COLO668 (cell line): ENCODE measurements around the gene MAD1L1.

Experiments
- DNase-seq: peaks from one replicate; lab custom pipeline; 2025; ENCODE audit not compliant: unreplicated experiment; lab: John Stamatoyannopoulos, UW

The MAD1L1 gene

DNA sequence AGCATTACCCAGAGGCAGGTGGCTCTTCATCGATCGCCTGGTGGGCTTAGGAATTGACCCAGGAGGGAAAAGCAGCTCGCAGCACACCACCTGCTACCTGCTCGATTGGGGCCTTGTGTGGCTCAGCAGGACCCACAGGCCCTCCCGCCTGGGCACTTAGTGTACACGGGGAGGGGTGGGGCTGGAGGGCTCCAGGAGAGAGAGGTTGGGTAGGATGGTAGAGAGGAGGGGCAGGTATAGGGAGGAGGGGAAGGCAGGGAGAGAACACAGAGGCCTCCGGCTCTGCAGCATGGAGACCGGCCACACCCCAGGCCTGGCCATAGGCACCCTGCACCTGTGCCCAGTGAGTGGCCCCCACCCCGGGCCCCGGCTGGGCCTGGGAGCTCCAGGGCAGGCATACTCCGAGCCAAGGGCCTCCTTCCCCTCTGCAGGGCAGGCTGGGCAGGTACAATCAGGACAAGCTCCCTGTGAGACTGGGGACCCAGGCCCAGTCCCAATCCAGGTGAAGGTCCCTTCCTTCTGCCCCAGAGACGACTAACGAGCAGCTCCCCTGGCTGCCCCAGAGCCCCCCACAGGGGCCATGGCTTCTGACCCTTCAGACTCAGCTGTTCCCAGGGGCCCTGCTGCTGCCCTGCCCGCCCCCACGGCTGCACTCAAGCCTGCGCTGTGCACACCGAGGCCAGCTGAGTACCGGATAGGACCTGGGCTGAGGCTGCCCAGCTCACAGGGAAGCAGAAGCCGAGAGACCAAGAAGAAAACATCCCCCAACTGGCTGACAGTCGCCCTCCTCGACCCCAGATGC lies 358.0 kb downstream of the MAD1L1 start:
- peak; percentile 99 for DNase-seq

DNA sequence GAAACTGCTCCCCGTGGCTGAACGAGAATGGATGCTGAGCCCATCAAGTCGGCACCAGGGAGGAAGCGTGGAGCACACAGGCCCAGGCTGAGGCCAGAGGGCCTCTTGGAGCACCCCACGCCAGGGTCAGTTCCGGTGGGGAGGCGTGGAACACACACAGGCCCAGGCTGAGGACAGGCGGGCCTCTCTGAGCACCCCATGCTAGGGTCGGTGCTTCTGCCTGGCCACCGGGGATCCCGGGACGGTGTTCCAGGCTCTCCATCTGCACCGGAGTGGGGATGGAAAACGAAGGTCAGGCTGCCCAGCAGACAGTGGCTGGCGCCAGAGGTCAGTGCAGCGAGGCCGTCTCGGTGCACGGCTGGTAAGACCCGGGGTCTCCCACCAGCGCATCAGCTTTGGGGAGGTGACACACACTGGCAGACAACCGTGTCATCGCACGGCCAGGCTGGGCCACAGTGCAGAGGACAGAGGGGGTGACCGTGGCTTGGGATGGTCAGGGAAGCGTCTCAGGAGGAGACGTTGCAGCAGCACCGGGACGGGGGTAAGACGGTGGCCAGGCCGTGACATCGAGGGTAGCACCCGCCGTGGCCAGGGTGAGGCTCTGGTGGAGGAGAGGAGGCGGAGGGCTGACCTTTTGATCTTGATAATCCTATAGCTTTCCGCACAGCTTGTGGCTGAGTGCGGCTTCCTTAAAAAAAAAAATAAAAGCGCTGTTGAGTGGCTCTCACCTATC lies 358.7 kb downstream of the MAD1L1 start:
- DNase-seq = no peak

DNA sequence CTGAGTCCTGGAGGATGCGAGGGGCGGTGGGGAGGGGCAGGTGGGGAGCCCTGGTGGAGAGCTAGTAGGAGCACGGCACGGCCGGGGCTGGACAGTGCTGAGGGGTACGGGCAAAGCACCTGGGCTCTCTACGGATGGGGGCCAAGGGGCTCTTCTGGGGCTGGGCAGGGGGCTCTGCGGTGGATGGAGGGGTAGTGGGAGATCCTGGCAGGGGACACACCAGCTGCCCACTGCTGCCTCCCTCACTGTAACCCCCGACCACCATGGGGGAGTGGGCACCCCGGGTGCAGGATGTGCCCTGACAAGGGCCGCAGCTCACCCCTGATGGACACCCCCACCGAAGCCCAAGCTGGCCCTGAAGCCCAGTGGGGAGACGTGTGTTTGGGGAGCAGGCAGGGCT lies 359.3 kb downstream of the MAD1L1 start:
- no peak for DNase-seq

- no peak for DNase-seq
Measured at GRCh38 chr7:1873070-1873405, 359.7 kb downstream of the MAD1L1 start.

DNA sequence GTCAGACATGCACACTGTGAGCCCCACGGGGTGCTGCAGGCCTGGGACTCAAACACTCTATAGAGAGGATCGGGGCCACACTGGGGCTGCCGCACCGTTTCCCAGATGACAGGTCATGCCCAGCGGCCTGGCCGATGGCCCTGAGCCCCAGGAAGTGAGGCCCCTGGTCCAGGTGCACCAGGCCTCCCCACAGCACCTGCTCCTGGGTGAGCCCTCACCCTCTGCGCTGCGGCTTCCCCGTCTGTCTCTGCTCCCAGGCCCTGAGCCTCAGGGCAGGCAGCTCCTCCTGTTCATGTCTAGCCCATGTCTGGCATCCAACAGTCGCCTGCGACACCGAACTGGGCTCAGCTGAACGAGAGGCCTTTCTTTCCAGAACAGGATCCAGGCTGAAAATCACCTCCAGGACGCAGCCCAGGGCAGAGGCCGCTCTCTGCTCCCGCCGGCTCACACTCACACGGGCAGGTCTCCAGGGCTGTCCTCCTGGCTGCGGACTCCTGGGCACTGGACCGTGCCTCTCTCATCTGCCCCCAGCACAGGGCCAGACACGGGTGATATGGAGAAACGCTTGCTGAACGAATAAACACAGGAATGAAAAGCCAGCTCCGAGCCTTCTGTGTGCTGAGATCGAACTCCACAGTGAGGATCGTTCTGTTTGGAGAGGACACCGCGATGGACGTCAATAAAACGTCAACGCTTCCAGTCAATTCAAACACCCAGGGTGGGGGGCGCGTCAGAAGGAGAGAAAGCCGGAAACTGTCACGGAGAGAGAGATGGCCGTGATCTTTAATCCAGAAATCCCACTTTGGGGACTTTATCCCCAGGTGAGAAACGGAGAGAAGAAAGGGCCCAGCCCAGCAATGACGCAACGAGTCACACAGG lies 360.3 kb downstream of the MAD1L1 start:
- DNase-seq = peak; percentile 87

- DNase-seq = no peak
Measured at GRCh38 chr7:1869452-1870130, 363.2 kb downstream of the MAD1L1 start.

DNA sequence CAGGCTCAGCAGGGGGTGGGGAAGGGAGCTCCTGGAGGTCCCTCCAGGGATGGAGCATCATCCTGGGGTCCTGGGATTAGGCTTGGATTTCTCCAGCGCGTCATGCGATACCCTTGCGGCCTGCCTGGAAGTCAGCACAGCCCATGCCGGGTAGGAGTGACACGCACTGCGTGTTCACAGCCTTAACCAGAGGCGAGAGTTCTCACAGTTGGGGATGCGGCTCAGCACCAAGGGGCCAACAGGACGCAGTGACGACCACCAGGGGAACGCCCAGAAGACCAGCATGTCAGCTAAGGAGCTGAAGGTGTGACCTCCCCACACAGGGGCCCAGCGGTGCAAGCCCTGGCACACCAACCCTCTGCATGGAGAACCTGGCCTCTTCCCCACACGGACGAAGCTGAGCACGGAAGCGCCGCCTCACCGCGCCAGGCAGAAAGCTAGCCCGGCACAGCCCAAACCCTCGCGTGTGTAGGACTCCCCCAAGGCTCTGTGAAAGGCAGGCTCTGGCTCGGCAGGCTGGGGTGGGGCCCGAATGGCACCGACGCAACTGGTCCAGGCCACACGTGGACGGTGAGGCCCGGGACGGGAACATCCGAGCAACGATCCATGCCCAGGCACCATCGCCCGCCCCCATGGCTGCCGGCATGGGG lies 364.1 kb downstream of the MAD1L1 start:
- DNase-seq = no peak

DNA sequence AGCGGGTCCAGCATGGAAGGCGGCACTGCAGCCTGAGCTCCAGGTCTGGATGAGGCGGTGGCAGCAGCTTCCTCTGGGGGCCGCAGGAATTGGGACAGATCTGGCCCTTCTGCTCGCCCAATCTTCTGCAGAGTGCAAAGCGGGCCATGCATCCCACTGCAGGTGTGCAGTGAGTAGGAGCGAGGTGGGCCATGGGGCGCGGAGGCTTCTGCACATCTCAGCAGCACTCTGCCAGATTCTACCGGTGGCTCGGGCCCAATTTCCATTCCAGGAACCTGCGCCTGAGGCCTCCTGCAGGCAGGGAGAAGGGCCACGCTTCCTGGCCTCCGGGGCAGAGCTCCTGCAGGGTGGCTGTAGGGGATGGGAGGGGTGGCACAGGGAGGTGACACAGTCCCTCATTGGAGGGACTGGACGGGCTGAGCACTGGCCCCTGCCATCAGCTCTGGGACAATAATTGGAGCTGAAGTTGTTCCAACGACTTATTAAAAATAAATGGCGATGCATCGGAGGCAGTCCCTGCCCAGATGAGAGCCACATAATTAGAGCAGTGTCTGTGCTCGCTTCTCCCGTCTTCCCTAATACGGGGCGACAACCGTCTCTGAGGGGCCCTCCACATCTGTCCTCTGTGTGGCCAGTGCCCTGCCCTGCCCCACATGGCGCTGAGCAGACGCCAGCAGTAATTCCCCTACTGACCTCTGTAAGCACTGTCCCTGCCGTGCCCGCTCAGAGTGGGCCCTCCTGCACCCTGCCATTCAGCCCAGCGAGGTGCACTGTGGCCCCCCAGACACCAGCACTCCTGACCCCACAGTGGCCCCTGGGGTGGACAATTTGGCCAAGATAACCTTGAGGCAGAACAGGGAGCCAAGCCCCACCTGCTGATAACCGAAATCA lies 365.1 kb downstream of the MAD1L1 start:
- DNase-seq = no peak

DNA sequence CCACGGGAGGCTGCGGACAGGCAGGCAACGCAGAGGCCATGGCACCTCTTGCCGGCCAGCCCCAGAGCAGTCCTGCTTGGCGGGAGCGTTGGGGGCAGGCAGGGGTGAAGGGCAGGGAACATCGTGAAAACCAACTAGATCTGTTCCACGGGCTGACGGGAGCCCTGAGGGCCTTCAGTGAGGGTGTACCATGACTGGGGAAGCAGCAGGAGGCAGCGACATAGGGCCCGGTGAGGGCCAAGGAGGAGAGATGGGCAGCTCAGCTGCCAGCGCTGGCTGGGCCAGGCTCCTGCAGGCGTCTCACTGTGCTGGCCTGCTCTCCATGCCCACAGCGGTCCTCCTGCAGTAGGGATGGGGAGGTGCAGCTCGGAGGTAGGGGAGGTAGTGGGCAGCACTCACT lies 366.1 kb downstream of the MAD1L1 start:
- no peak for DNase-seq

- DNase-seq = no peak
Measured at GRCh38 chr7:1865571-1866255, 367.0 kb downstream of the MAD1L1 start.

GRCh38 chr7:1865000-1865555 lies 367.7 kb downstream of the MAD1L1 start:
- DNase-seq = no peak

DNA sequence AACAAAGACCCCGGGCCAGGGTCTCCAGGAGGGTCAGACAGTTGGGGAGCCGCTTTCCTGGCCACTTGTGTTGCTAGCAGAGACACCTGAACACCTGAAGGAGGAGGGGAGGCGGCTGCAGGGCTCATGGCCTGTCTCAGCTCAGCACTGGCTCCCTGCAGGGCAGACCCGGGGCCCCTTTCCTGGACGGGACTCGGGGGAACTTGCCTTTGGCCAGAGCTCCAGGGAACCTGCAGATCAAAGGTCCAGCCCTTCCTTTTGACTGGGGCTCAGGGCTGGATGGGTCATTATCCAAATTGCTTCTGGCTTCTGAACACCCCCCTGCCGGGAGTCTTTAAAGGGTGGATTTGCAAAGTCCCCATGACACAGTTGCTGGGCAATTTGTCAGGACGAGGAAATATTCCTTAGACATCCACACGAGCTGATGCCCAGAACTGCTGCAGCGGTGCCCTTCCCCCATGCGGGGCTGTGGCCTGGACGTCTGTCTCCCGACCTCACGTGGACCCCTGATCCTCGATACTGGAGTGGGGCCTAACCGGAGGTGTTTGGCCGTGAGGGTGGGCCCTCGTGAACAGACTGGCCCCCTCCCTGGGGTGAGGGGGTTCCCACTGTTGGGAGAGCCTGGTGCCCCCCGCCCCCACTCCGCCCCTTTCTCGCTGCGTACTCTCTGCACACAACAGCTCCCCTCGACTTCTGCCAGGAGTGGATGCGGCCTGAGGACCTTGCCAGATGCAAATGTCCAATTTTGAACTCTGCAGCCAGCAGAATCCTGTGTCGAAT lies 368.4 kb downstream of the MAD1L1 start:
- no peak for DNase-seq

GRCh38 chr7:1863091-1863900 lies 369.4 kb downstream of the MAD1L1 start:
- DNase-seq = no peak

- no peak for DNase-seq
Measured at GRCh38 chr7:1862560-1862959, 370.2 kb downstream of the MAD1L1 start.

- DNase-seq = no peak
Measured at GRCh38 chr7:1861799-1862458, 370.8 kb downstream of the MAD1L1 start.
